ENCODE data around the gene LPAR5. TPM values are rescaled to one million over a fixed set of nuclear protein-coding genes. Genes with fewer than 3 reads are reported as not detected.
"Not testable (repeated sequence)": the region's sequence is repeated elsewhere in the genome, so short reads cannot be mapped to it uniquely, and the experiment has no call there.

LPAR5 gene
- total RNA-seq, 1 donor from 2014 or later, result 0.07 TPM

DNA sequence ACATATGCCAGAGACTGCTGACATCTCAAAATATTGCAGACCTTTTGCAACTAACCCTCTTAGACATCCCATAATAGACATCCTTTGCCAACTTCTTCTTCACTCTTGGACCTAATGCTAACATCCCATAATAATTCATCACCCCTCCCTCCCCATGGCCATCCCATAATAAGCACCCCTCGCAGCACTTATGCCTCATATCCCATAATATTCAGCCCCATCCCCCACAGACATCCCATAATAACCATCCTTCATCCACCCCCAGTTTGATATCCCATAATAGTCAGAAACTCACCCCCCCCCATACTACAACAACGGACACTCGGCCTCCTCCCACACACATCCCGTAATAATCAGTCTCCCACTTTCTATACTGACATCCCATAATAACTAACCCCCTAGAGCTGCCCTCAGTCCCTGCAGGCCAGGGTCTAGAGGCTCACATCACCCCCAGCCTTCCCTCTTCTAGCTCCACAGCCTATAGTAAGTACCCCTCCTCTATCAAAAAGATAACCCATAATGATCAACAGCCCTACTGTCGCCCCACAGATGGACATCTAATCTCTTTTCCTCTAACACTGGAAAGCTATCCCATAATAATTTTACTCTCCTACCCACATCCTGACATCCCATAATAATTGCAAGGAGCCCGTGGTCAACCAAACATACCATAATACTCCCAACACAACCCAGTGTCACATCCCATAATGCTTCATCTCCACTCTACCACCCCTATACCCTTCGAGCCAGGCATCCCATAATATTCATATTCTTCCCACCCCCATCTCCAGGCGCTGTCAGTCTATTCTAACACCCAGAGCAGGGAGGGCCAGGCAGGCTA is 27.8 kb downstream of the LPAR5 start:
- DNase-seq (ENCODE audit: low read depth, low spot score), result peak; percentile 13

DNA sequence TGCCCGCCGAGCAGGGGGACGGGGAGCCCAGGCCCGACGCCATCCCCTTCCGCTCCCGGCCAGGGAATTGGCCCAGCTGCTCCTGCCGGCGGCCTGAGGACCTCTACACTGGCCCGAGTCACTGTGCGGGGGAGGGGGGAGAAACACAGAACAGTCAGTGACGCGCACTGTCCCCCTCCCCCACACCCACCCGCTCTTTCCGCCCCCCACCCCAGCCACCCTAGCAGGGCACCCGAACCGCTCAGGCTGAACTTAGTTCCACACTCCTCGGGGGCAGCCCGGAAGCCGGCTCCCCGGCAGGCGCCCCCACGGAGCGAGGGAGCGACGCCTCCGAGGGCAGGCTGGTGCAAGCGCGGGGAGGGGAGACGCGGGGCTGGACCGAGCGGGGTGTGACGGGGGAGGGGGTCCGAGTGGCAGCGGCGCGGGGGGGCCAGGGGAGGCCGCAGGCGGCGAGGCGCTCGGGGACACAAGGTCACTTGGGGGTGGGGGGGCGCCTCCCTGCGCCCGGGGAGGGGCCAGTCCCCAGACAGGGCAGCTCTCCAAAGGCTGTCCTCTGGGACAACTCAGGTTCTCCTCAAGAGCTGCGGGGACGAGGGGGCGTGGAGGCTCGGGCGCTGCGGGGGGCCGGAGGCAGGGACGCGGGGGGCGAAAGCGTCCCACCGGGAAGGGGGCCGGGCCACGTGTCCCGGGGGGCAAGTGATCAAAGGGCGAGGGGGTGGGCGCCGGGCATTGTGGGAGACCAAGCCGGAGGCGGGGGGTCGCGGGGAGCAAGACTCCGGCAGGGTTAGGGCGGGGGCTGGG is 29.2 kb downstream of the LPAR5 start:
- DNase-seq (ENCODE audit: low read depth, low spot score), result no peak

DNA sequence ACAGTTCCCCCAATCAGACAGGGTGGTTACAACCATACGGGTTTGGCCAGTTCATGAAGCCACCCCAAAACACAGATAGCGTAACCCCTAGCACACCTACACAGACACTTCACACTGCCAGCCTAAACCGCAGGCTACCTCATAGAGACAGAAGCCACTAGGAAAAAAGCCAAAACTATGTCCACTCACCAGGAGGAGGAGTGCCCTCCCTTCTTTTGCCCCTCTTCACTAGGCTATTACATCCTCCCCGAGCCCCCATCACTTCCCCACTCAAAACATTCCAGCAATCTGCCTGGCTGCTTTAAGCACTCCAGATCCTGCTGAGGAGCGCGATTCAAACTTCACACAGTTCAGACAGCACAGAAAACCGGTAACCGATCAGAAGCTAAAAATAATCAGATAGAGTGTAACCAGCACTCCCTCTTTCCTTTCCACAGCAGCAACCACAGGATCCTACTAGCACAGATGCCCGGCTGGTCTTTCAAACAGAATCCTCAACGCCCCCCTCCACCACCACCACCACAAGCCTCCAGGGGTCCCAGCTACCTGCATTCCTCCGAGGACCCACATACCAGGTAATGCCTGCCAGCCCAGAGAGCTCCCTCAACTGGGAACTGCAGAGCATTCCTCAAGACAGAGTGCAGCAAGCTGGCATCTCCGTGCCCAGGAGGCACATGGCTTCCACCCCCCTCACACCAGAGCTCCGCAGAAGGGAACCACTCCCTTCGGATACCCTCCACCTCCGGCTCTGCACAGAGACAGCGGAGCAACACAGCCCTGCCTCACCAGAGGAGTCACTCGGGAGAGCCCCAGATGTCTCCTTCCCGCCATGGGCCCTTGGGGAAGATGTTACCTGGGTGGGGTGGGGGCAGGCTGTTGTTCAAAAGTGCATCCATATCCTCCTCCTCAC is 30.1 kb downstream of the LPAR5 start:
- DNase-seq (ENCODE audit: low read depth, low spot score), result no peak

- no peak for DNase-seq (ENCODE audit: low read depth, low spot score)
These were observed 31.3 kb downstream of the LPAR5 start for GRCh38 chr12:6604259-6605029.

DNA sequence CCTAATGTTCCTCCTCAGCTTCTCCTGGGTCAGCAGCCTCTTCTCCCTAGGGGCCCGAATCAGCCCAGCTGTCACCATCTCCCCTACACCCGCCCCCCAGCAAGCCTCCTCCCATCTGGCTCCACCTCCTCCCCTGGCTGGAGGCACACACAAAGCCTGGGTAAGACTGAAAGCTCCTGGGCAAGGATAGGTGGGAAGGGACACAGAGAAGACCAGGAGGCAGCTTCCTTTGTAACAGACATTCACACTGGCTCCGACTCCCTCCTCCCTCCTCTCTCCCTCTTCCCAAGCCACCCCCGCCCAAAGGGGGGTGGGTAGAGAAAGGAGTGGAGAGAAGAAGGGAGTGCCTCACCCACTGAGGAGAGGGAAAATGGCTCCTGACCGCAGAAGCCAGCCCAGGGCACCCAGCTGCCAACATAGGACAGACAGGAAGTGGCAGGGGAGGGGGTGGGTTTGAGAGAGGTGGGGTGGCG is 32.6 kb downstream of the LPAR5 start:
- DNase-seq (ENCODE audit: low read depth, low spot score), result no peak

- DNase-seq (ENCODE audit: low read depth, low spot score), result no peak
These were observed 33.2 kb downstream of the LPAR5 start for GRCh38 chr12:6602526-6602925.

DNA sequence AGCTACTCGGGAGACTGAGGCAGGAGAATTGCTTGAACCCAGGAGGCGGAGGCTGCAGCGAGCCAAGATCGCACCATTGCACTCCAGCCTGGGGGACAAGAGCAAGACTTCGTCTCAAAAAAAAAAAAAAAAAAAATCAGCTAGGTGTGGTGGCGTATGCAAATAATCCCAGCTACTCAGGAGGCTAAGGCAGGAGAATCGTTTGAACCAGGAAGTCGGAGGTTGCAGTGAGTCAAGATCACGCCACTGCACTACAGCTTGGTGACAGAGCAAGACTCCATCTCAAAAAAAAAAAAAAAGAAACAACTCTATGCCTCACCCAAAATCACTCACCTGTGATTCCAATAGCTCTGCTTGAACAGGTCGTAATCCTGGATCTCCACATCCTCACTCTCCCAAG is 40.1 kb downstream of the LPAR5 start:
- DNase-seq (ENCODE audit: low read depth, low spot score), result not testable (repeated sequence)

DNA sequence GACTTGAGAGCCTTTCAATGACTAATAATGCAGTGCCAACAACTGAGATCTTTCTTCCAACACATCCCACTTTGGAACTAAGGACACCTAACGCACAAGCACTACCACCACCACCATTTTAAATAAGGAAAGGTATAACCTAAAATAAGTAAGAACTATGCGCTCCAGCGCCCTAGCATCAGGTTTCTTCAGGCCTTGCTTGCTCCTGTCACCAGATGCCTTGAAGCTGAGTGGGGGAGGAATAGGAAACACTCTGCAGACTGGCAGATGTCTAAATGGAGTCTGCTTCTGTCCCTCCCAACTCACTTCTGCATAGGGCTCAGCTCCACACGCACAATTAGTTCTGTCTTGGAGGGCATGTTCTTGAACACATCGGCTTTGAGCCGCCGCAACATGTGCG is 43.7 kb downstream of the LPAR5 start:
- no peak for DNase-seq (ENCODE audit: low read depth, low spot score)

DNA sequence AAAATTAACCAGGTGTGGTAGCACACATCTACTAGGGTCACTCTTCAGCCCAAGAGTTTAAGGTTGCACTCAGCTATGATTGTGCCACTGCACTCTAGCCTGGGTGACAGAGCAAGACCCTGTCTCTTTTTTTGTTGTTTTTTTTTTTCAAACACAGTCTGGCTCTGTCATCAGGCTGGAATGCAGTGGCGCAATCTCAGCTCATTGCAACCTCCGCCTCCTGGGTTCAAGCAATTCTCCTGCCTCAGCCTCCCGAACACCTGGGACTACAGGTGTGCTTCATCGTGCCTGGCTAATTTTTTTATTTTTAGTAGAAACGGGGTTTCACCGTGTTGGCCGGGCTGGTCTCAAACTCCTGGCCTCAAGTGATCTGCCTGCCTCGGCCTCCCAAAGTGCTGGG is 49.2 kb downstream of the LPAR5 start:
- DNase-seq (ENCODE audit: low read depth, low spot score), result not testable (repeated sequence)

DNA sequence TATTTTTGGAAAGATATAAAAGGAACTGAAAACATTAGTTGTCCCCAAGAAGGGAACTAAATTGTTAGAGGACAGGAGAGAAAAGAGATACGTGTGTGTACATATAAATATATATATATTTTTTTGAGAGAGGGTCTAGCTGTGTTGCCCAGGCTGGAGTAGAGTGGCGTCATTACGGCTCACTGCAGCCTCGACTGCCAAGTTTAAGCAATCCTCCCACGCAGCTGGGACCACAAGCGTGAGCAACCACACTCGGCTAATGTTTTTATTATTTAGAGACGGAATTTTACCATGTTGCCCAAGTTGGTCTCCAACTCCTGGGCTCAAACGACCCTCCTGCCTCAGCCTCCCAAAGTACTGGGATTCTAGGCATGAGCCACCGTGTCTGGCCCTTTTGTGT is 51.5 kb downstream of the LPAR5 start:
- no peak for DNase-seq (ENCODE audit: low read depth, low spot score)

- no peak for DNase-seq (ENCODE audit: low read depth, low spot score)
These were observed 52.8 kb downstream of the LPAR5 start for GRCh38 chr12:6582959-6583358.

DNA sequence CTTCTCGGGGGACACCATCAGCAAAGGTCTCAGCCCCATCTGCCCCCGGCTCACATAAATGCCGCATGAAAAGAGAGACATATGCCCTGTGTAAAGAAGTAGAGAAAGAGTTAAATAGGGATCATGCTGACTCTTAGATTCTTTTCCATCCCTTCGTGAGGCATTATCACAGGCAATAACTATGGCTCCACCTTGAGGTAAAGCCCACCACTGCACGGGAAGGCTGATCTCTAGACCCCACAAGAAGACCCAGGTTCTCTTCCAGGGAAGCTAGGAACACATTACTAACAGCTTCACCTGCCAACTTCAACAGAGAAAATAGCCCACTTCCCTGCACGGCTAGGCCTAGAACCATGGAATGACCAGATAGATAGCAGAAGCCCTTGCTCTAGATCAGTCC is 53.6 kb downstream of the LPAR5 start:
- no peak for DNase-seq (ENCODE audit: low read depth, low spot score)

- no peak for DNase-seq (ENCODE audit: low read depth, low spot score)
These were observed 60.1 kb downstream of the LPAR5 start for GRCh38 chr12:6575648-6576047.

- no peak for DNase-seq (ENCODE audit: low read depth, low spot score)
These were observed 61.0 kb downstream of the LPAR5 start for GRCh38 chr12:6574576-6575295.

DNA sequence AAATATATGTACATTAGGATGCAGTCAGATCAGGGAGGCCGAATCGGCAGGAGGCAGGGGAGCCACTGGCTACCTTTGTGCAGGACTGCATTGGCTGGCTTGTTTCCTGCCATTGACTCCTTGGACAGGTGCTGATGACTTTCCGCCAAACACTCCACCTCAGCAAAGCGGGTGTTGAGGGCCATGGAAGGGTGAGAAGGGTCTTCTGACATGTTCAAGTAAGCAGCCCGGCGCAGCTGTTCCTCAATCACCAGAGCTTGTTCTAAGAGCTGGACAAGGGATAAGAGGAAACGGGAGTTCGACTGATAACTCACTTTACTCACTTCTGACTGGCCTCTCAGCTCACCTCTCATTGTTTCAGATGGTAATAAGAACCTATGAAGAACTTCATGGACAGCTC is 62.8 kb downstream of the LPAR5 start:
- DNase-seq (ENCODE audit: low read depth, low spot score), result no peak

GRCh38 chr12:6570264-6570887 is 65.4 kb downstream of the LPAR5 start:
- DNase-seq (ENCODE audit: low read depth, low spot score), result no peak

GRCh38 chr12:6569786-6570185 is 66.0 kb downstream of the LPAR5 start:
- DNase-seq (ENCODE audit: low read depth, low spot score), result no peak

DNA sequence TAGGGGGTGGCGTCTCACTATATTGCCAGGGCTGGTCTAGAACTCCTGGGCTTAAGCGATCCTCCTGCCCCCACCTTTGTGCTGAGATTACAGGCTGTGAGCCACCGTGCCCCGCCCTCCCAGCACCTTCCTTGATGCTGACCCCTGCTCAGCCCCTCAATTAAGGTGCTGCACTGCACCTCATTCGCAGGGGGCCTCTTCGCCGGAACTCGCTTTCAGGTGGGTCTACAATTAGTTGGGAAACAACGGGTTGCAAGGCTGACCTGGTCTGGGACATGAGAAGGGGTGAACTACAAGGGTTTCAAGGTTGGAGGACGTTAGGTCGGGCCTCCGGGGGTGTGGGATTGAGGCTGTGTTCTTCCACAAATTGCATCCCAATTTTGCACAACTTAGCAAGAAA is 66.4 kb downstream of the LPAR5 start:
- DNase-seq (ENCODE audit: low read depth, low spot score), result no peak

All from pulmonary artery endothelial cell (primary cell).